ENCODE measurements around the gene ZNF598. TPM values are rescaled to one million over a fixed set of nuclear protein-coding genes. Genes with fewer than 3 reads are reported as not detected.

ZNF598 gene
- total RNA-seq, 1 experiment from 2014 or later, result 85.7 TPM

GRCh38 chr16:2003231-2003826 is 6.3 kb downstream of the ZNF598 start:
- DNase-seq (ENCODE audit: low read depth, low spot score), result no peak
- CTCF ChIA-PET, result interaction anchor here (0.5 to 0.6 kb wide), 3 partner anchors 9 to 216 kb away, joined by 5 to 11 read pairs (median 8); no protein-coding TSS in a partner anchor
- BruUV-seq (replicated peaks), result no TSS peak
- in situ Hi-C loops (cut with HindIII; ENCODE audit: low pct_unique_long_range_greater_than_20kb, low sequenced_read_pairs) (no loop called here), intact Hi-C loops (cut with micrococcal nuclease; ENCODE audit: unreplicated experiment) (no loop called here)
- Histone ChIP-seq H3K9me3 (ENCODE audit: control insufficient read depth, insufficient read depth, low read depth, low read length) (no peaks in the 10 kb centered on the region), H3K4me1 (ENCODE audit: control insufficient read depth, insufficient read depth, low read length) (peaks cover 43% of the 10 kb centered on the region), H3K36me3 (ENCODE audit: control insufficient read depth, insufficient read depth, low read length) (peaks cover 6% of the 10 kb centered on the region; the same call in 1 of the 2 replicates), H3K27me3 (ENCODE audit: control insufficient read depth, insufficient read depth, low read length) (no peaks in the 10 kb centered on the region), H3K27ac (ENCODE audit: low read length) (peak overlapping the region; percentile 48; the same call in 1 of the 2 replicates), H3K4me3 (ENCODE audit: low read depth in 2 of 2, low read length in 2 of 2) (no peak overlapping the region)
- no peak for ATAC-seq
- TF ChIP-seq SIN3A (IDR thresholded peaks at IDR 0.05; ENCODE audit: borderline replicate concordance, insufficient read depth, low read depth, low read length) (no peak), TCF7L2 (IDR thresholded peaks at IDR 0.05; ENCODE audit: low read depth, low read length) (no peak), REST (IDR thresholded peaks at IDR 0.05; ENCODE audit: insufficient read depth in 1 of 2, low read depth in 2 of 2, low read length in 1 of 2) (no peak), CTCF (IDR thresholded peaks at IDR 0.05) (no peak), POLR2AphosphoS5 (IDR thresholded peaks at IDR 0.05; ENCODE audit: low read depth, low read length) (no peak)
- POLR2A ChIA-PET, result no interaction called here

GRCh38 chr16:2002406-2003230 is 7.0 kb downstream of the ZNF598 start:
- no TSS peak for BruUV-seq (replicated peaks)
- in situ Hi-C loops (cut with HindIII; ENCODE audit: low pct_unique_long_range_greater_than_20kb, low sequenced_read_pairs), result no loop called here
- TF ChIP-seq TCF7L2 (IDR thresholded peaks at IDR 0.05; ENCODE audit: low read depth, low read length), result no peak
- no peak for TF ChIP-seq CTCF (IDR thresholded peaks at IDR 0.05)
- TF ChIP-seq POLR2AphosphoS5 (IDR thresholded peaks at IDR 0.05; ENCODE audit: low read depth, low read length), result no peak
- no peak for TF ChIP-seq SIN3A (IDR thresholded peaks at IDR 0.05; ENCODE audit: borderline replicate concordance, insufficient read depth, low read depth, low read length)
- no peak for TF ChIP-seq REST (IDR thresholded peaks at IDR 0.05; ENCODE audit: insufficient read depth in 1 of 2, low read depth in 2 of 2, low read length in 1 of 2)
- H3K4me1 ChIP-seq (ENCODE audit: control insufficient read depth, insufficient read depth, low read length), result peaks cover 37% of the 10 kb centered on the region
- intact Hi-C loops (cut with micrococcal nuclease; ENCODE audit: unreplicated experiment), result no loop called here
- peaks cover 6% of the 10 kb centered on the region; the same call in 1 of the 2 replicates for H3K36me3 ChIP-seq (ENCODE audit: control insufficient read depth, insufficient read depth, low read length)
- H3K27me3 ChIP-seq (ENCODE audit: control insufficient read depth, insufficient read depth, low read length), result no peaks in the 10 kb centered on the region
- ATAC-seq, result no peak
- H3K4me3 ChIP-seq (ENCODE audit: low read depth in 2 of 2, low read length in 2 of 2), result no peak overlapping the region
- ChIA-PET CTCF (interaction anchor here (0.6 kb wide), 2 partner anchors 9 to 40 kb away, joined by 8 to 11 read pairs; no protein-coding TSS in a partner anchor), POLR2A (no interaction called here)
- H3K9me3 ChIP-seq (ENCODE audit: control insufficient read depth, insufficient read depth, low read depth, low read length), result no peaks in the 10 kb centered on the region
- DNase-seq (ENCODE audit: low read depth, low spot score), result no peak
- H3K27ac ChIP-seq (ENCODE audit: low read length), result no peak overlapping the region
